Calu3 (cell line): ENCODE data around the gene DDC. TPM values are rescaled to one million over a fixed set of nuclear protein-coding genes. Genes with fewer than 3 reads are reported as not detected.

Experiments
- BruUV-seq: library from RNA; stranded (reverse); fragments of 400-500 nt; replicated peaks from 2 replicates; lab custom pipeline; 2021; lab: Mats Ljungman, UMichigan
- CTCF ChIA-PET: fragments of 300-600 bp; sonication (Branson Sonifier 250); formaldehyde crosslinking; loops from one replicate; lab custom pipeline; 2022; ENCODE audit warnings: antibody characterized with exemption; lab: Charles Lee
- DNase-seq: peaks from one replicate; pipeline ENCODE4 v3.0.0; 2022
- H3K27ac Mint-ChIP-seq: one replicate; pipeline ENCODE4 v1.8.0; 2022; ENCODE audit warnings: mixed read lengths; ENCODE audit not compliant: unreplicated experiment
- H3K27me3 Mint-ChIP-seq: one replicate; pipeline ENCODE4 v1.8.0; 2022; ENCODE audit warnings: mixed read lengths; ENCODE audit not compliant: unreplicated experiment
- H3K36me3 Mint-ChIP-seq: one replicate; pipeline ENCODE4 v1.8.0; 2022; ENCODE audit warnings: mild to moderate bottlenecking, moderate library complexity, mixed read lengths; ENCODE audit not compliant: insufficient read depth, unreplicated experiment
- H3K4me1 Mint-ChIP-seq: one replicate; pipeline ENCODE4 v1.8.0; 2022; ENCODE audit warnings: mild to moderate bottlenecking, low read depth, mixed read lengths; ENCODE audit not compliant: unreplicated experiment
- H3K4me3 Mint-ChIP-seq: one replicate; pipeline ENCODE4 v1.8.0; 2022; ENCODE audit warnings: mild to moderate bottlenecking, low read depth, moderate library complexity, mixed read lengths; ENCODE audit not compliant: unreplicated experiment
- H3K9me3 Mint-ChIP-seq: one replicate; pipeline ENCODE4 v1.8.0; 2022; ENCODE audit warnings: low read depth, mixed read lengths; ENCODE audit not compliant: unreplicated experiment
- intact Hi-C: fragments of 100-400 bp; cut with micrococcal nuclease; formaldehyde crosslinking; loops from one replicate; pipeline ENCODE4 v1.10.0; 2022; ENCODE audit not compliant: unreplicated experiment
- total RNA-seq: library from RNA; stranded (reverse); gene quantifications from 2 replicates; pipeline ENCODE4 v1.2.3, GENCODE V29; 2022
- TF ChIP-seq, protein P1 (sequence below): fragments of 200-600 bp; IDR thresholded peaks from one replicate; pipeline ENCODE4 v1.8.0; 2022; ENCODE audit warnings: antibody characterized with exemption; ENCODE audit not compliant: unreplicated experiment

The DDC gene
- total RNA-seq, 1 experiment from 2014 or later, result 3.7 TPM

DNA sequence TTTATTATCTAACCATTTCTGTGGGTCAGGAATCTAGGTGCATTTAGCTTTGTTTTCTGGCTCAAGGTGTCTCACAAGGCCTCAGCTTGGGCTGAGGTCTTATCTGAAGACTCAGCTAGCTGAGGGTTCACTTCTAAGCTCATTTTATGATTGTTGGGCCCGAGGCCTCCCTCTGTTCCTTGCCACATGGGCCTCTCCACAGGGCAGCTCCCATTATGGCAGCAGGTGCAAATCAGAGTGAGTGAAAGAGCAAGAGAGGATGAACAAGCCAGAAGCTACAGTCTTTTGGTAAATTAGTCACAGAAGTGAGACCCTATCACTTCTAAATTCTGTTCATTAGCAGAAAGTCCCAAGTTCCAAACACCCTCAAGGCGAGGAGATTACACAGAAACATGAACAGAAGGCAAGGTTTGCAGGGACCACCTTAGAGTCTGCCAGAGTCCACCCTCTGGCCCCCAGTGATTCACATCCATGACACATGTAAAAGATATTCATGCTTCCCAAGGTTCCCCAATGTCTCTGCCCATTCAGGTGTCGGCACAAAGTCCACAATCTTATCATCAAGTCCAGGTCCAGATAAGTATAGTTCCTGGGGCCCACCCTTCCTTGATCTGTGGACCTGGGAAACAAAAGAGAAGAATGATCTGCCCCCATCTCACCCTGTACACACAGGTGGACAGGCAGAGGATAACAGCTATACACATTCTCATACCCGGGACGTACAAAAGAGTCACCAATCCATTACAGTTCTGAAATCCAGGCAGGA is 138.7 kb downstream of the DDC start:
- intact Hi-C loops, result no loop called here
- Mint-ChIP-seq H3K9me3 (no peaks in the 10 kb centered on the region), H3K4me3 (no peak overlapping the region), H3K27ac (no peak overlapping the region), H3K4me1 (peaks cover 9% of the 10 kb centered on the region), H3K27me3 (peaks cover 7% of the 10 kb centered on the region), H3K36me3 (no peaks in the 10 kb centered on the region)
- TF ChIP-seq, protein P1, sequence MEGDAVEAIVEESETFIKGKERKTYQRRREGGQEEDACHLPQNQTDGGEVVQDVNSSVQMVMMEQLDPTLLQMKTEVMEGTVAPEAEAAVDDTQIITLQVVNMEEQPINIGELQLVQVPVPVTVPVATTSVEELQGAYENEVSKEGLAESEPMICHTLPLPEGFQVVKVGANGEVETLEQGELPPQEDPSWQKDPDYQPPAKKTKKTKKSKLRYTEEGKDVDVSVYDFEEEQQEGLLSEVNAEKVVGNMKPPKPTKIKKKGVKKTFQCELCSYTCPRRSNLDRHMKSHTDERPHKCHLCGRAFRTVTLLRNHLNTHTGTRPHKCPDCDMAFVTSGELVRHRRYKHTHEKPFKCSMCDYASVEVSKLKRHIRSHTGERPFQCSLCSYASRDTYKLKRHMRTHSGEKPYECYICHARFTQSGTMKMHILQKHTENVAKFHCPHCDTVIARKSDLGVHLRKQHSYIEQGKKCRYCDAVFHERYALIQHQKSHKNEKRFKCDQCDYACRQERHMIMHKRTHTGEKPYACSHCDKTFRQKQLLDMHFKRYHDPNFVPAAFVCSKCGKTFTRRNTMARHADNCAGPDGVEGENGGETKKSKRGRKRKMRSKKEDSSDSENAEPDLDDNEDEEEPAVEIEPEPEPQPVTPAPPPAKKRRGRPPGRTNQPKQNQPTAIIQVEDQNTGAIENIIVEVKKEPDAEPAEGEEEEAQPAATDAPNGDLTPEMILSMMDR, result no peak
- no TSS peak for BruUV-seq
- no peak for DNase-seq
- CTCF ChIA-PET, result interaction anchor here (0.7 to 1.7 kb wide), 3 partner anchors 10 to 23 kb away, joined by 3 to 6 read pairs (median 4); partner anchors contain the start of gene FIGNL1

GRCh38 chr7:50425318-50425717 is 139.9 kb downstream of the DDC start:
- Mint-ChIP-seq H3K9me3 (no peaks in the 10 kb centered on the region), H3K4me3 (no peak overlapping the region), H3K36me3 (no peaks in the 10 kb centered on the region), H3K27me3 (peaks cover 7% of the 10 kb centered on the region), H3K4me1 (peaks cover 9% of the 10 kb centered on the region), H3K27ac (no peak overlapping the region)
- BruUV-seq, result no TSS peak
- TF ChIP-seq, protein P1, result no peak
- DNase-seq, result no peak
- intact Hi-C loops, result no loop called here
- CTCF ChIA-PET, result interaction anchor here (1.6 kb wide), 1 partner anchor 24 kb away, joined by 6 read pairs; the partner anchor contains the start of gene FIGNL1

DNA sequence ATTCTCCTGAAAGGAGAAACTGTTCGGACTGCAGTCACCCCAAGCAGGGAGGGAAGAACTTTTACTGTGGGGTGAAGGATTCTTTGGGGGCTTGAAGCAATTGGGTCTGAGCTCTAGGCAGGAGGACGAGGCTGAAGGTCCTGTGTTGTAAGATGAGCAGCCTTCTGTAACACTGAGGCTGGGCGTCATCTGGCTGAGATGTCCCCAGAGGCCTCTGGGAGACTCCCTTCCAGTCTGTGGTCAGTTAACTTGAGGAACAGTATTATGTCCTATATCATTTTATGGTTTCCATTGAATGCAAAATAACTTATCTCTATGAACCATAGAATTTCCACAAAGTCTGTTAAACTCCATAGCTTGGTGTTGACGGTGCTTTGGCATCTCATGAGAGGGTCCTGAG is 141.3 kb downstream of the DDC start:
- no TSS peak for BruUV-seq
- intact Hi-C loops, result no loop called here
- Mint-ChIP-seq H3K36me3 (no peaks in the 10 kb centered on the region), H3K4me3 (no peak overlapping the region), H3K4me1 (peaks cover 9% of the 10 kb centered on the region), H3K9me3 (no peaks in the 10 kb centered on the region), H3K27me3 (peaks cover 7% of the 10 kb centered on the region), H3K27ac (no peak overlapping the region)
- CTCF ChIA-PET, result interaction anchor here (1.3 kb wide), 1 partner anchor 739 kb away, joined by 3 read pairs; no protein-coding TSS in a partner anchor
- TF ChIP-seq, protein P1, result no peak
- no peak for DNase-seq

- intact Hi-C loops, result no loop called here
- Mint-ChIP-seq H3K9me3 (no peaks in the 10 kb centered on the region), H3K27me3 (peaks cover 7% of the 10 kb centered on the region), H3K27ac (no peak overlapping the region), H3K36me3 (no peaks in the 10 kb centered on the region), H3K4me1 (peaks cover 9% of the 10 kb centered on the region), H3K4me3 (no peak overlapping the region)
- CTCF ChIA-PET, result no interaction called here
- no TSS peak for BruUV-seq
- no peak for DNase-seq
- TF ChIP-seq, protein P1, result no peak
These were observed 142.3 kb downstream of the DDC start for GRCh38 chr7:50422858-50423257.
